ENCODE results near the gene HEXD. TPM values are rescaled to one million over a fixed set of nuclear protein-coding genes. Genes with fewer than 3 reads are reported as not detected.

The HEXD gene
- total and polyA plus RNA-seq, 2 of the 8 experiments (the other 6 are each of a cell fraction or from before 2014, with no cell fraction given) = 20.6 to 21.8 TPM

GRCh38 chr17:82400206-82400605 is 17.9 kb upstream of the HEXD start:
- Histone ChIP-seq H3K4me3 (ENCODE audit: extremely low read depth in 1 of 4, insufficient read depth in 2 of 4, low read depth in 3 of 4, low read length in 4 of 4) (no peak overlapping the region), H4K8ac (ENCODE audit: extremely low read depth, insufficient read depth, low read length) (no peak overlapping the region), H3K9ac (replicated peaks in 1 of 4; ENCODE audit: extremely low read depth in 1 of 4, low read depth in 3 of 4, low read length in 3 of 4) (no peak overlapping the region), H3K4me1 (replicated peaks in 1 of 4; ENCODE audit: control insufficient read depth in 3 of 4, insufficient read depth in 4 of 4, low read length in 3 of 4) (no peaks in the 10 kb centered on the region), H3K79me2 (ENCODE audit: control insufficient read depth in 1 of 2, insufficient read depth in 2 of 2, low read length in 2 of 2) (no peaks in the 10 kb centered on the region), H3K4ac (replicated peaks; ENCODE audit: insufficient read length, low read depth, low read length) (no peak overlapping the region), H3K23me2 (ENCODE audit: low read depth, low read length) (no peaks in the 10 kb centered on the region), H2BK5ac (ENCODE audit: low read depth, low read length) (no peak overlapping the region), H3K23ac (ENCODE audit: insufficient read length) (no peak overlapping the region), H3K56ac (replicated peaks; ENCODE audit: insufficient read length, low read depth, low read length) (no peak overlapping the region), H2BK20ac (ENCODE audit: low read length) (no peak overlapping the region), H2AK5ac (ENCODE audit: low read depth, low read length) (no peak overlapping the region), H4K20me1 (replicated peaks in 1 of 2; ENCODE audit: control insufficient read depth in 1 of 2, insufficient read depth in 2 of 2, low read length in 2 of 2) (peaks cover 0 to 4% of the 10 kb centered on the region in 2 experiments), H3K27ac (ENCODE audit: low read depth, low read length) (no peak overlapping the region), H2BK15ac (ENCODE audit: low read length) (no peak overlapping the region), H3K4me2 (ENCODE audit: insufficient read depth in 1 of 2, low read depth in 2 of 2, low read length in 2 of 2) (no peak overlapping the region), H2BK12ac (ENCODE audit: low read depth, low read length) (no peak overlapping the region), H2AFZ (ENCODE audit: low read length) (no peak overlapping the region), H4K5ac (ENCODE audit: insufficient read length, low read depth, low read length) (no peak overlapping the region), H3K79me1 (ENCODE audit: low read depth, low read length) (no peaks in the 10 kb centered on the region), H3K18ac (ENCODE audit: extremely low read depth, low read length) (no peak overlapping the region), H3K9me3 (ENCODE audit: insufficient read depth in 2 of 2, low read depth in 1 of 2, low read length in 1 of 2) (no peaks in the 10 kb centered on the region), H3K36me3 (ENCODE audit: control insufficient read depth in 2 of 4, insufficient read depth in 4 of 4, low read length in 3 of 4) (peaks cover 0 to 11% (median 2%) of the 10 kb centered on the region in 4 experiments; a peak in 3 of 8 replicates), H3K27me3 (replicated peaks in 1 of 4; ENCODE audit: control insufficient read depth in 3 of 4, extremely low read depth in 1 of 4, insufficient read depth in 3 of 4, low read length in 3 of 4) (no peaks in the 10 kb centered on the region), H2BK120ac (replicated peaks; ENCODE audit: low read depth, low read length) (no peak overlapping the region), H4K91ac (replicated peaks; ENCODE audit: insufficient read length, low read length) (no peak overlapping the region), H3K14ac (ENCODE audit: insufficient read length) (no peak overlapping the region)
- CTCF ChIA-PET (ENCODE audit: partially characterized antibody) = interaction anchor here (0.8 to 1.9 kb wide), 4 partner anchors 25 to 50 kb away, joined by 3 to 7 read pairs (median 4); no protein-coding TSS in a partner anchor
- WGBS, 2 experiments (ENCODE audit: extremely low coverage in 1 of 2, insufficient coverage in 1 of 2, insufficient read length in 1 of 2, insufficient replicate concordance in 2 of 2, low coverage in 1 of 2, low lambda C conversion rate in 2 of 2, missing lambda C conversion rate in 1 of 2) = 87% methylated on average over 7 of the region's 7 CpGs; no CpG with 5 or more reads in 1 of the 2 experiments
- DNase-seq (ENCODE audit: low read depth in 1 of 2, low spot score in 2 of 2) = no peak
- POLR2A ChIA-PET (ENCODE audit: partially characterized antibody) = interaction anchor here (0.6 to 1.4 kb wide), 3 partner anchors 9 to 40 kb away, joined by 3 read pairs; no protein-coding TSS in a partner anchor
- FAIRE-seq = no peak
- TF ChIP-seq ATF2 (IDR thresholded peaks at IDR 0.05; ENCODE audit: low read length) = no peak
- TF ChIP-seq RBBP5 (IDR thresholded peaks at IDR 0.05; ENCODE audit: borderline replicate concordance, low read depth, low read length) = no peak
